ENCODE data around the gene CHPF. TPM values are rescaled to one million over a fixed set of nuclear protein-coding genes. Genes with fewer than 3 reads are reported as not detected.
A peak's percentile ranks its signal among the peaks of the same experiment; 100 is the strongest.

The CHPF gene
- total and polyA plus RNA-seq, 9 donors, result 46.1 to 74.6 (median 61.9) TPM

DNA sequence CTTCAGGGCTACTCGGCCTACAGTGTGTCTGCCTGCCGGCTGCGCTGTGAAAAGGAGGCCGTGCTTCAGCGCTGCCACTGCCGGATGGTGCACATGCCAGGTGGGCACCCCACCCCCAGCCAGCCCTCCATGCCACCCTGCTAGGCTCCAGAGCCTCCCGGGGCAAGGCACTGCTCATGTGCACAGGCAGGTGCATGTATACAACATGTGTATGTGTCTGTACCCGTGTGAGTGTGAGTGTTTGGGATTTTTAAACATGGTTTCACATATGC lies 11.3 kb downstream of the CHPF start:
- 82% methylated on average over 8 of the region's 8 CpGs for WGBS (ENCODE audit: insufficient coverage)
- H3K27ac ChIP-seq (ENCODE audit: low read length), result no peak overlapping the region
- H3K4me1 ChIP-seq (ENCODE audit: control insufficient read depth, insufficient read depth, low read length), result peaks cover 8% of the 10 kb centered on the region
- DNase-seq, result no peak
- H3K27me3 ChIP-seq (ENCODE audit: control insufficient read depth, insufficient read depth, low read length), result peaks cover 39% of the 10 kb centered on the region
- no peaks in the 10 kb centered on the region for H3K9me3 ChIP-seq (replicated peaks; ENCODE audit: control insufficient read depth, low read depth, low read length)
- H3K36me3 ChIP-seq (ENCODE audit: control insufficient read depth, insufficient read depth, low read length), result no peaks in the 10 kb centered on the region
- no peak overlapping the region for H3K4me3 ChIP-seq (ENCODE audit: low read length)

GRCh38 chr2:219531639-219532377 lies 11.8 kb downstream of the CHPF start:
- H3K27me3 ChIP-seq (ENCODE audit: control insufficient read depth, insufficient read depth, low read length), result peaks cover 42% of the 10 kb centered on the region
- no peak overlapping the region for H3K4me3 ChIP-seq (ENCODE audit: low read length)
- H3K36me3 ChIP-seq (ENCODE audit: control insufficient read depth, insufficient read depth, low read length), result no peaks in the 10 kb centered on the region
- WGBS (ENCODE audit: insufficient coverage), result 69% methylated on average over 14 of the region's 20 CpGs
- H3K9me3 ChIP-seq (replicated peaks; ENCODE audit: control insufficient read depth, low read depth, low read length), result no peaks in the 10 kb centered on the region
- no peak for DNase-seq
- H3K4me1 ChIP-seq (ENCODE audit: control insufficient read depth, insufficient read depth, low read length), result peaks cover 12% of the 10 kb centered on the region
- no peak overlapping the region for H3K27ac ChIP-seq (ENCODE audit: low read length)

DNA sequence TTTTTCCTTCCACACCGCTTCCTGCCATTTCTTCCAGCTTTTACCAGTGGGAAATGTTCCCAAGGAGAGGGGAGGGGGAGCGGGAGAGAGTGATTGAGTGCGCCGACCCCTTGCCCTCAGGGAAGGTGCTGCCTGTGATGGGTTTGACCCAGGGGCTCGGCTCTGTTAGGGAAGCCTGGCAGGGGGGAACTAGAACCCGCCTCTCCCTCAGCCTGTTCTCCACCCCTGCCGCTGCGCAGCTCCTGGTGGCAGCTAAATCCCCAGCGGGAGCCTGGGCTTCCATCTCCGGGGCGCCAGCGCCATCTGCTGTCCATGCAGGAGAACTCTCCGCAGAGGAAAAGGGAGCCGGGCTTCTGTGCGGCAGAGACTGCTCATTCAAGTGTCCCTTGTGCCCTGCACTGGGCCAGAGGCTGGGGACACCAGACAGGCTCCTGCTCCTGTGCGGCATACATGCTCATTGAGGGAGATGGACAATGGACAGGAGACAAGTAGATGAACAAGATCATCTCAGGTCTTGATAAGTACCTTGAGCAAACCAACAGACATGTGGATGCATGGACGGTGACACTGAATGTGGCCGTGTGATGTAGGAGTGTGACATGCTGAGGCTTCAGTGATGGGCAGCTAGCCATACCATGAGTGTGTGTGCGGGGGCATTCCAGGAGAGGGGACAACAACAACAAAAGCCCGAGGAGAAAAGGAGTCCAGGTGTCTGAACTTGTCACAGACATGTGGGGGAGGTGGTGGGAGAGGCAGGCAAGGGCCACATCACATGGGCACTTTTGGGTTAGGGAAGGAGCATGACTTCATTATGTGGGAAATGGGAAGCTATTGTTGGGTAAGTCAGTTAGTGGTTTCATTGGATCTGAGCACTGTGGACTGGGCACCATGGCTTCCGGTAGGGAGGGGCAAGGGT lies 13.3 kb downstream of the CHPF start:
- WGBS (ENCODE audit: insufficient coverage), result 15% methylated on average over 16 of the region's 21 CpGs
- Histone ChIP-seq H3K27me3 (ENCODE audit: control insufficient read depth, insufficient read depth, low read length) (peaks cover 55% of the 10 kb centered on the region), H3K9me3 (replicated peaks; ENCODE audit: control insufficient read depth, low read depth, low read length) (no peaks in the 10 kb centered on the region), H3K4me3 (ENCODE audit: low read length) (peak overlapping the region; percentile 11), H3K27ac (ENCODE audit: low read length) (no peak overlapping the region), H3K4me1 (ENCODE audit: control insufficient read depth, insufficient read depth, low read length) (peaks cover 15% of the 10 kb centered on the region), H3K36me3 (ENCODE audit: control insufficient read depth, insufficient read depth, low read length) (no peaks in the 10 kb centered on the region)
- peak; percentile 88 for DNase-seq

DNA sequence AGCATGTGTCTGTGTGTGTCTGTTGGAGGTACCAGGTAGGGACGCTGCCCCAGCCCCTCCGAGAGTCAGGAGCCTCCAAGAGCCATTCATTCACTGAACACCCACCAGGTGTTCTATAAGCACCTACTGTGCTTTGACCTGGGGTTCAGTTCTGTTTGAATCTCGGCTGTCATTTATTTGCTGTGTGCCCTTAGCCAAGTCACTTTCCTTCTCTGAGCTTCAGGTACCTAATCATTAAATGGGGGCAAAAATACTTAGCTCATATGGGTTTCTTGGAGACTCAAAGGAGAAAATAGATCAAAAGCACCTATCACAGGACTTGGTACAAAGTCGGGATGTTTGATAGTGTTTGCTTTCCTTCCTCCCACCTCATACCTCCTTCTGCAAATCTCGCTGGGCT lies 16.1 kb downstream of the CHPF start:
- 60% methylated on average over 1 of the region's 5 CpGs for WGBS (ENCODE audit: insufficient coverage)
- no peak overlapping the region for H3K4me3 ChIP-seq (ENCODE audit: low read length)

GRCh38 chr2:219527076-219527394 lies 16.6 kb downstream of the CHPF start:
- Histone ChIP-seq H3K36me3 (ENCODE audit: control insufficient read depth, insufficient read depth, low read length) (no peaks in the 10 kb centered on the region), H3K4me1 (ENCODE audit: control insufficient read depth, insufficient read depth, low read length) (peaks cover 26% of the 10 kb centered on the region), H3K4me3 (ENCODE audit: low read length) (no peak overlapping the region), H3K9me3 (replicated peaks; ENCODE audit: control insufficient read depth, low read depth, low read length) (no peaks in the 10 kb centered on the region), H3K27me3 (ENCODE audit: control insufficient read depth, insufficient read depth, low read length) (peaks cover 76% of the 10 kb centered on the region), H3K27ac (ENCODE audit: low read length) (no peak overlapping the region)
- 28% methylated on average over 5 of the region's 6 CpGs for WGBS (ENCODE audit: insufficient coverage)
- no peak for DNase-seq

More for the DNA sequence above, 16.1 kb downstream of the CHPF start:
- Histone ChIP-seq H3K9me3 (replicated peaks; ENCODE audit: control insufficient read depth, low read depth, low read length) (no peaks in the 10 kb centered on the region), H3K36me3 (ENCODE audit: control insufficient read depth, insufficient read depth, low read length) (no peaks in the 10 kb centered on the region), H3K27me3 (ENCODE audit: control insufficient read depth, insufficient read depth, low read length) (peaks cover 74% of the 10 kb centered on the region), H3K4me1 (ENCODE audit: control insufficient read depth, insufficient read depth, low read length) (peaks cover 22% of the 10 kb centered on the region), H3K27ac (ENCODE audit: low read length) (no peak overlapping the region)
- no peak for DNase-seq

- peaks cover 76% of the 10 kb centered on the region for H3K27me3 ChIP-seq (ENCODE audit: control insufficient read depth, insufficient read depth, low read length)
- DNase-seq, result no peak
- H3K4me1 ChIP-seq (ENCODE audit: control insufficient read depth, insufficient read depth, low read length), result peaks cover 31% of the 10 kb centered on the region
- 54% methylated on average over 10 of the region's 11 CpGs for WGBS (ENCODE audit: insufficient coverage)
- H3K27ac ChIP-seq (ENCODE audit: low read length), result no peak overlapping the region
- no peaks in the 10 kb centered on the region for H3K9me3 ChIP-seq (replicated peaks; ENCODE audit: control insufficient read depth, low read depth, low read length)
- H3K4me3 ChIP-seq (ENCODE audit: low read length), result no peak overlapping the region
- H3K36me3 ChIP-seq (ENCODE audit: control insufficient read depth, insufficient read depth, low read length), result no peaks in the 10 kb centered on the region
These were observed 17.1 kb downstream of the CHPF start for GRCh38 chr2:219526320-219527075.

DNA sequence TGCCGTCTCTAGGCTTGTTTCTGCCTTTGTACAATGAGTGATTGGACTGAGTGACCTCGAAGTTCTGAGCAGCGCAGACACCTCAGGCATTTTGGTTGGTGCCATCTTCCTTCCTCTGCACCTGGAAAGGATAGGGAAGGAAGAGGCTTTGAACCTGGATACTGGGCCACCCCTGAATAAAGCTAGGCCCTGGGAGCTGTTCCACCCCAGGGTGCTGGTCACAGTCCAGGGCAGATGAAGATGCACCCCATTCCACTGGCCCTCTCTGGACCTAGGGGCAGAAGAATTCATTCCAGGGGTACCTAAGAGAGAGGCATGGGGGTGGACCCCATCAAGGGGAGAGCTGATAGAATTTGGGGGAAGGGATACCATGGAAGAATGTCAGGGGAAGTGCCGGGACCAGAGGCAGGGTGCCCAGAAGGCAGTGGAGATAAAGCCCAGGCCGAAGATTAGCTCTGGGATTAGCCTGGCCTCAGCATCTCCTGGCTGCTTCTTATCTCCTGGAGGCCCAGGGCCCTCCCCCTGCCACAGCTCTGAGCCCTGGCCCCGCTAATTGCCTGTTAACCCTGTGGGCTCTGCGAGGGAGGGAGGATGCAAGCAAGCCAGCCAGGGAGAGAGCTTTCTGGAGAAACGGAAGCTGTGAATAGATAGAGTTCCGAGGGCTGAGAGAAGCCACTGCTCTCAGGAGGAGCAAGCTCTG lies 17.9 kb downstream of the CHPF start:
- peaks cover 39% of the 10 kb centered on the region for H3K4me1 ChIP-seq (ENCODE audit: control insufficient read depth, insufficient read depth, low read length)
- H3K9me3 ChIP-seq (replicated peaks; ENCODE audit: control insufficient read depth, low read depth, low read length), result no peaks in the 10 kb centered on the region
- WGBS (ENCODE audit: insufficient coverage), result 74% methylated on average over 4 of the region's 9 CpGs
- H3K27ac ChIP-seq (ENCODE audit: low read length), result no peak overlapping the region
- peaks cover 82% of the 10 kb centered on the region for H3K27me3 ChIP-seq (ENCODE audit: control insufficient read depth, insufficient read depth, low read length)
- H3K36me3 ChIP-seq (ENCODE audit: control insufficient read depth, insufficient read depth, low read length), result no peaks in the 10 kb centered on the region
- DNase-seq, result no peak
- no peak overlapping the region for H3K4me3 ChIP-seq (ENCODE audit: low read length)

GRCh38 chr2:219524817-219525216 lies 18.8 kb downstream of the CHPF start:
- Histone ChIP-seq H3K27ac (ENCODE audit: low read length) (no peak overlapping the region), H3K36me3 (ENCODE audit: control insufficient read depth, insufficient read depth, low read length) (no peaks in the 10 kb centered on the region), H3K9me3 (replicated peaks; ENCODE audit: control insufficient read depth, low read depth, low read length) (no peaks in the 10 kb centered on the region), H3K4me1 (ENCODE audit: control insufficient read depth, insufficient read depth, low read length) (peaks cover 41% of the 10 kb centered on the region), H3K27me3 (ENCODE audit: control insufficient read depth, insufficient read depth, low read length) (peaks cover 83% of the 10 kb centered on the region), H3K4me3 (ENCODE audit: low read length) (no peak overlapping the region)
- WGBS (ENCODE audit: insufficient coverage), result 100% methylated on average over 1 of the region's 2 CpGs
- DNase-seq, result no peak

DNA sequence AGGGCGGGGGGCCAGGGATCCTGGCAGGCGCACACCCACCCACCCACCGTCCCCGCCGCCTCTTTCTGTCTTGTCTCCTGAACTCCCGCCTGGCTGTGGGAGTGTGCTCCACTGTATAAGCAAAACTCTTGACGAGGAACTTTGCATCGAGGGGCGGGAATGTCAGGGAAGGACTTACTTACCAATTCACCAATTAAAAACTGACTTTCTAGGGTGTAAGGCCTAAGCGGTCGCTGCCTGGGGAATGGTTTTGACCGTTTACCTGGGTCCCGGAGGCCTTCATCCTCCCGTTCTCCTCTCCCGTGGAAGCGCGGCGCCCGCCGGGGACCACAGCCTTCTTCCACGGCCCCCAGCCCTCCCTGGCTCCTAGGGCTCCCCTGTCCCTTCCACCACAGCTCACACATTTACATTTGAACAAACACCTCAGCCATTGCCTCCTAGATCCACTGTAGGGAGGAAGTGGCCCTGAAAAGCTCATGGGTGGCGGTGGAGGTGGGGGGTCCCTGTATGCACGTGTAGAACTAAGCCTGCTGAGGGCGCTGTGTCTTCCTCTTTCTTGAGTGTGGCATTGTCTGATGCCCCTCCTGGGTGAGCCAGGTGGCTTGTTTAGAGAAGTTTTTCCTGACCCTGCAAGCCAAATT lies 20.5 kb downstream of the CHPF start:
- Histone ChIP-seq H3K9me3 (replicated peaks; ENCODE audit: control insufficient read depth, low read depth, low read length) (no peaks in the 10 kb centered on the region), H3K4me1 (ENCODE audit: control insufficient read depth, insufficient read depth, low read length) (peaks cover 50% of the 10 kb centered on the region), H3K27me3 (ENCODE audit: control insufficient read depth, insufficient read depth, low read length) (peaks cover 79% of the 10 kb centered on the region), H3K36me3 (ENCODE audit: control insufficient read depth, insufficient read depth, low read length) (no peaks in the 10 kb centered on the region), H3K4me3 (ENCODE audit: low read length) (no peak overlapping the region), H3K27ac (ENCODE audit: low read length) (no peak overlapping the region)
- no peak for DNase-seq
- WGBS (ENCODE audit: insufficient coverage), result 38% methylated on average over 7 of the region's 24 CpGs

Measured in muscle of leg (tissue), 11 donors.